Stimulated activated CD4-positive, alpha-beta T cell treated with anti-CD3 and anti-CD28 coated beads, TNF-alpha, amount 100 ng/mL, for 48 hours (primary cell): ENCODE measurements around the gene CDY2A.
"Not testable (repeated sequence)": the region's sequence is repeated elsewhere in the genome, so short reads cannot be mapped to it uniquely, and the experiment has no call there.

Experiments
- DNase-seq, 3 donors: peaks; one replicate each; pipeline ENCODE4 v3.0.0-alpha.2; 2020; ENCODE audit warnings: low read depth in 3 of 3

Gene CDY2A, protein sequence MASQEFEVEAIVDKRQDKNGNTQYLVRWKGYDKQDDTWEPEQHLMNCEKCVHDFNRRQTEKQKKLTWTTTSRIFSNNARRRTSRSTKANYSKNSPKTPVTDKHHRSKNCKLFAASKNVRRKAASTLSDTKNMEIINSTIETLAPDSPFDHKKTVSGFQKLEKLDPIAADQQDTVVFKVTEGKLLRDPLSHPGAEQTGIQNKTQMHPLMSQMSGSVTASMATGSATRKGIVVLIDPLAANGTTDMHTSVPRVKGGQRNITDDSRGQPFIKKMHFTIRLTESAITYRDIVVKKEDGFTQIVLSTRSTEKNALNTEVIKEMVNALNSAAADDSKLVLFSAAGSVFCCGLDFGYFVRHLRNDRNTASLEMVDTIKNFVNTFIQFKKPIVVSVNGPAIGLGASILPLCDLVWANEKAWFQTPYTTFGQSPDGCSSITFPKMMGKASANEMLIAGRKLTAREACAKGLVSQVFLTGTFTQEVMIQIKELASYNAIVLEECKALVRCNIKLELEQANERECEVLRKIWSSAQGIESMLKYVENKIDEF

DNA sequence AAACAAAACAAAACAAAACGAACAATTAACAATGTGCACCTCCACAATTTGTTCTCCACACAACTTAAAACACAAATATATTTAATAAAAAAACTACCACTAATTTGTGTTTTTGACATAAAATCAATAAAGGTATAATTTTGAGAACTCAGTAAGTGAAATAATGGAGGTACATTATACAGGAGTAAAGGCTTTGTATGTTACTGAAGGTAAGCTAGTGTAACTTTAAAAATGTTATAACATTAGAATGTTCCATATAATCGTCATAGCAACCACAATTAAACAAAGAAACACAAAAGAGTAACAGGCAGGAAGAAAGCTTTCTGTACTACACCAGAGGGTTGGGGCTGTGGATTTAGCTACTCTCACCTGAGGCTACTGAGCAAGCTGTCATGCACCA lies at the start of gene CDY2A:
Gene CDY2A (plus strand): TSS at position 301 of the 400 bp plus-strand sequence. CDS start 328 bp downstream, outside the sequence.
- not testable (repeated sequence) for DNase-seq

DNA sequence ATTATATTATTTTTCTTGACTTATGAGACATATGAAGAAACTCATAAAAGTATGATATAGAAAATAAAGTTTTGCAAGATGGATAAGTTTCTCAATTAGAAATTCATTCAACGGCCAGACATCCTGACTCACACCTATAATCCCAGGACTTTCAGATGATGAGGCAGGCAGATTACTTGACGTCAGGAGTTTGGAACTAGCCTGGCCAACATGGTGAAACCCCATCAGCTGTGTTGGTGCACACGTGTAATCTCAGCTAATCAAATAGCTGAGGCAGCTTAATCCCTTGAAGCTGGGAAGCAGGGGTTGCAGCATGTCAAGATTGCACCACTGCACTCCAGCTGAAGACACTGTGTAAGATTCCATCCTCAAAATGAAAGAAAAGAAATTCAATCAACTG lies 28.0 kb upstream of the CDY2A start:
- DNase-seq: not testable (repeated sequence)

DNA sequence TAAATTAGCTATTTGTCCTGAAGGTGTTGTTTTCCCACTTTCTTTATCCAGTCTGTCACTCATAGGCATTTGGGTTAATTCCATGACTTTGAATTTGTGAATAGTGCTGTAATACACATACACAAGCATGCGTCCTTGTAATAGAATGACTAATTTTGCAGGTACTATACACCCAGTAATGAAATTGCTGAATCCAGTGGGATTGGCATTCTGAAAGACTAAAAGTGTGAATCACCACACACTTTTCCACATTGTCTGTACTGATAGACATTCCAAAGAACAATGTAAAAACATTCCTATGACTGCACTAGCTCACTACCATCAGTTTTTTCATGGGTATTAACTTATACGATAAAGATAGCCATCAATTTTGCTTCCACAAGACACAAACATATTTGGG lies 27.3 kb upstream of the CDY2A start:
- DNase-seq: not testable (repeated sequence)

DNA sequence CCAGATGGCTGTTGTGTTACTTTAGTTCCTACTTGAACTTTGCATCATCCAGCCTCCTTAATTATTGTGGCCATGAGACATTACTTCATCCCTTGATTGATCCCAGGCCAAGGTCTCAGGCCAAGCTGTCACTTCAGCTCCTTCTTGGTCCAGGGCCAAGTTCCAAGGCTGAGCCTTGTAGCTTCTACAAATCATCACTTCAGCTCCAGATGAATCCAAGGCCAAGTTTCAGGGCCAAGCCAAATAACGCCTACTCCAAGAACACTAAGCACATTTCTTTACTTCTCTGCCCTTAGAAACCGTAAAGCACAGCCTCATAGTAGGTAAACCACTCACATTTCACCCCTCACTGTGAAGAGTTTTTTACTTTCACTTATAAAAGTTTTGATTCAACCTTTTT lies 1.7 kb upstream of the CDY2A start:
- DNase-seq: not testable (repeated sequence)

DNA sequence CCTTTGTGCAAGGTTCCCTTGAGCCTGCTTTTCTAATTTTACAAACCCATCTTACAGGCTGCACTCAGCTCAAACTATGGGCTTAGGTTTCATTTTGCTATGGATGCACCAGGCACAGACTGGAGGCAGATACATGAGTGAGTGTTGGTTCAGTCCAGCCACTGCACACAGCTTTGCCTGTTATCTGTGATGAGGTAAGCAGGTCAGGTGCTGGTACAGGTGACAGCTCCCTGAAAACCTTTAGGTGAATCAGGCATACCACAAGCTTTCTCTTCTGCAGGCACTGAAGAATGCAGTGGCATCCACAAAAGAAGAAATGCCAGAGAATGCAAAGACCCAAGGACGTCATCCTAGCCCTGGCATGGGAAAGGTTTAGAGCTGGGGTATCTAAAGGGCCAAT lies 3.3 kb downstream of the CDY2A start:
- DNase-seq: not testable (repeated sequence)

DNA sequence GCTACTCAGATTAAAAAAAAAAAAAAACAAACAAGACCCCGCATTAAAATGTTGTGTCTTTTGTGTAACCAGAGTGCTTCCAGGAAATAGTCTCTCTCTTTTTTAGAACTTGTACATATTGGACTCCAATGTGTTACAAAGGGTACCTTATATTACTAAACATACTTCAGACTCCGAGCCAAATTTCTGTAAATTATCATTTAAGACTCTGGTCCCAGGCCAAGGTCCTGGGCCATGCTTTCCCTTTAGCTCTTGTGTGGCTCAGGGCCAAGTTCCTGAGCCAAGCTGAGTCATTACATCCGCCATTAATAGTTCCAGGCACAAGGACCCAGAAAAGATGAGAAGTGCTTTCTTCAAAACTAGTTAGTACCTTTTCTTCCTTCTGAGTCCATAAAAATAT lies 4.6 kb downstream of the CDY2A start:
- DNase-seq: not testable (repeated sequence)

DNA sequence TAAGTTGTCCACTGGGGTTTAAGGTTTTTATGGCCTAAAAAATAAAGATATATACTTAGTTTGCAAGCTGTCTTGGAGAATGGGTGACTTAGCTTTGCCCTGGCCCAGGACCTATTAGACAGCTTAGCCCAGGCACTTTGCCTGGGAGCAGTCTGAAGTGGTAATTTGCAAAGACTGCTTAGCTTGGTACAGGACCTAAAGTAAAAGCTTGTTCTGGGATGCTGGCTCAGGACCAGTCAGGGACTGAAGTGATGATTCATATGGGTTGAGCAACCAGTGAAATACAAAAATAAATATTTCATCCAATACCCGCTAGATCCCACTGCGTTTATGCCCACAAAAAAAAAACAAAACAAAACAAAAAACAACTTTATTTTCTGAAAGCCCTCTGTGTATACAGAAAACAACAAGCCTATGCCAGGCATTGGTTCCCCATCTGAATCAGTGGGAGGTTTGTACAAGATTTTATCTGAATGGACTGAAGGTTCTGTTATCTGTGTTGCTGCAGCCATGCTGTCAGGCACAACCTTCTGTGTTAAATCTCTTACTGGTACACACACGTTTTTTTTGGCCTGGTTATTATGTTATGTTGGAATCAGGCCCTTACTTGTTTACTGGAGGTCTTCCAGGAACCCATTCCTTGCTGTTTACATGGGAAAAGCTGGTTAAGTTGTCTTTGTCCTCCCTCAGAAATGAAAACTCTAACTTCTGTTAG lies 8.7 kb downstream of the CDY2A start:
- not testable (repeated sequence) for DNase-seq

DNA sequence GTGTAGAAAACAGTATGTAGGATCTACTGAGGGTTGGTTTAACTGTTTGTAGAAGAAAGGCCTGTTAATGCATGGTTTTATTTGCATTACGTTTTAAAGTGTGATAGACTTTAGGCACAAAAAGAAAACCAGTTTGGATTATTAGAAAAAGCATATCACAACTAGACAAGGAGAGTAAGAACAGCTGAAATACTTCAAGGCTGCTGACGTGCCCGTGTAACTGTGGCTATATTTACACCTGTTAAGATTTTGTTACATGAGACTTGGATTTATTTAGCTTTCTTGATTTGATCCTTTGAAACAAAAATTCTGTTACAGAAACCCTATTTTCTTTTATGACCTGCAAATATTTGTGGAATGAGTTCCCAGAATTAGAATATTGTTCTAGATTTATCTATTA lies 9.3 kb downstream of the CDY2A start:
- not testable (repeated sequence) for DNase-seq

DNA sequence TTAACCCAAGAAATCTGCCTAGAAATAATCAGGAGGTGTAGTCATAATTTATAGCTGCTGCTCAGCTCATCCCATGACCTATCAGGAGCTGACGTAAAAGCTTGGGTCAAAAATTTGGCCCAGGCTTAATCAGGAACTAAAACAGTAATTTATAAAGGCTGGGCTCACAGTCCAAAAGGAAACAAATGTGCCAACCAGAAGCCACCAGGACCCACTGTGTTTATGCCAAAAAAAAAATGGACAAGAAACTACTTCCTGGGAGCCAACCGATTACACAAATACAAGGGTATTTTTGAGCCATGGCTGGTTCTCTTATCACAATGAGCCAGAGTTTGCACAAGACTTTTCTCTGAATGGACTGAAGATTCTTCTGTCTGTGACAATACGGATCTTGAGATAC lies 19.4 kb downstream of the CDY2A start:
- DNase-seq: not testable (repeated sequence)

DNA sequence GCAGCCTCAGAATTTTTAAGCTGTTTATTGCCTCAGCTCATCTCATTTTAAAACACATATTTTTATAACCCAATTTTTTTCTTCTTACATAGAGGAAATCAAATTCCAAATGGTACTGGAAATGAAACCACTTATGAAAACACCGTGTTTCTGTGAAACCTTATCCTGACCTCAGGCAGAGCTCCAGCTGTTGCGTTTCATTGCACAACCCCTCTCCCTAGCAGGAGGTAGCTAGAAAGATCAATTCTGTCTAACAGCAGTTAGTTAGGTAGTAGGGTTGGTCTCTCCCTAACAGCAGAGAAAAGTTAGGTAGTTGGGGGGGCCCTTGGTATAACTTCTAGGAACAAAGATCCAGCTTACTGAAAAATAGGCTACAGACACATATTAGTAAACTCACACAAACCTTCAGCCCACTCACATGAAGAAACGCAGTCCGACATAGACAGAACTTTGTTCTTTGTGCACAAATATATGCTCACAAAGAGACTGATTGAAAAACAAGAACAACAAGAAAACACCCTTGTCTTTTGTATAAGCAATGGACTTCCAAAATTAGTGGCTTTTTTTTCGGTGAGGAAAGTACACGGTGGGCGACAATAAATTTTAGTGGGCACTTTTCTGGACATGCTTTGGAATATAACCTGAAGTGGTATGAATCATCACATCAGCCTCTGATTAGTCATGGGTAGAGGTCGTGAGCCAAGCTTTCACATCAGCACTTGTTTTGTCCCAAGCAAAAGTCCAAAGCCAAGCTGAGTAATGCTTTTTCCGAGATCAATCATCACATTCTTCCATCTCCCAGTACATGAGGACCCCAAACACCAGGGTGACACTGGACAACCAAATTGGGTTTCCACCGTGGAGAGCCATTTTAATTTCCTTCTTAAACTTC lies 22.8 kb downstream of the CDY2A start:
- DNase-seq: not testable (repeated sequence)

DNA sequence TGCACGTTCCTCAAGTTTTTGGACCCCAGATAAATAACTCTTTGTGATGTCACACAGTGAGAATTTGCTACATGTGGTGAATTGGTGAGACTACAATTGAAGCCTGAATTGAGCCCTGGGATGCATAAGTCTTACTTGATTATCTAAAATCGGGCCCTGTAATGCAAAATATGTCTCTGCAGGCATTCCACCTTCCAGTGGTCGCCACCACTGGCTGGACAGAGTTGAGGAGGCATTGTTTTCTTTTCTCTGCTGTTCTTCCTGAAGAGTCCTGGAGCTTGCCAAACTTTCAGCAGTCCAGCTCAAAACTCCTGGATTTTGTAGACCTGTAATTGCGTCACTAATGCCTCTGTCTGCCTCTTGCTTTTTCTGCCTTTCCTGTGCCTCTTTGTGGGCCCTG lies 23.5 kb downstream of the CDY2A start:
- not testable (repeated sequence) for DNase-seq

DNA sequence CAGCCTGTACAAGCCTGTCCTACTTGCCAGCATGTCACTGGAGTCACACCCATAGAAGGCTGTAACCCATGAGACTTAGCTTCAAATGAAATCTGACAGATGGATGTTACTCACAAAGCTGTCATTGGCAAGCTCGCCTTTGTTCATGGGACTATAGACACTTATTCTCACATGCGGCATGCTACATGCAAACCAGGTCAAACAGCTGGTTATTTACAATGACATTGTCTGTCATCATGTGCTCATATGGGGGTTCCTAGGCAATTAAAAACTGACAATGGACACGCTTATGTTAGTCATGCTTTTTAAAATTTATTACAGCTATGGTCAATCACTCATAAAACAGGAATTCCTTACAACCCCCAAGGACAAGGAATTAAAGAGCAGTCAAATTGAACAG lies 30.9 kb downstream of the CDY2A start:
- DNase-seq: not testable (repeated sequence)

DNA sequence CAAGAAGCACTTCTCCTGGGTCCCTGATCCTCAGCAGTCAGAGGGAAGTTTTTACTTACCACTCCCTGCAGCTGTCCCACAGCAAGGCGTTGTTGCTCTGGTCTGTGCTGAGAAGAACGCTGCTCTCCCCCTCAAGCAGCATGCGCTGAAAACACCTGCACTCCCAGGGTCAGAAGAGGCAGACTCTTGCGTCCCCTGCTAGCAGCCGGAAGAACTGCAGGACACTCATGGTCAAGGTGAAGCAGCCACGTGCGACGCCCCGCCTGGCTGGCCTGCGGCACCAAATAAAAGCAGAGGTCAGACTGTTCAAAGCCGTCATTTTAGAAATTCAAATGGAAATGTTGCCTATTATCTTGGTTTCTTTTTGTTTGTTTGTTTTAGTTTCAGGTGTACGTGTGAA lies 47.9 kb downstream of the CDY2A start:
- not testable (repeated sequence) for DNase-seq
